Measurements from ENCODE around the gene PHKB. TPM values are rescaled to one million over a fixed set of nuclear protein-coding genes. Genes with fewer than 3 reads are reported as not detected.

The PHKB gene
- polyA plus RNA-seq, 1 donor (not counting 4 experiments of a cell fraction or from before 2014, with no cell fraction given): 71.7 TPM

DNA sequence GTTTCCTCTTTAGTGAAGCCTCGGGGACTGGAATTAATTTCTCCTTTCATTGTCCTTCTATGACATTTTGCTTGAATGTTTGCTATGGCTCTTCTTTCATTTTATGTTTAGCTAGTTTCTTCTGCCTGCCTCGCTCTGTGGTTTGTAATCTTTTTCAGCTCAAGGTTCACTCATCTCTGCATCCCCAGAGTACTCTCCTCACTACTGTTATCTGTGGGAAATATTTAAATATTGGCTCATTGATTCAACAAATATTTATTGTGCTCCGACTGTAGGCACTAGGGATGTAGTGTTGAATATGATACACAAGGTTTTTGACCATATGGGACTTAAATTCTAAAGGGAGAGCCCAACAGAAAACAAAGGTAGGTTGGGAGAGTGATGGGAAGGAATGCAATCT lies 195.9 kb downstream of the PHKB start:
- no peak for FAIRE-seq
- dilution Hi-C loops (cut with MboI; ENCODE audit: extremely low pct_ligation_motif_present, low sequenced_read_pairs): no loop called here
- H3K36me3 ChIP-seq (ENCODE audit: control insufficient read depth in 2 of 2, extremely low read depth in 1 of 2, insufficient read depth in 2 of 2, low read length in 2 of 2): peaks cover 5 to 11% of the 10 kb centered on the region in 2 experiments

GRCh38 chr16:47657977-47658376 lies 196.8 kb downstream of the PHKB start:
- Histone ChIP-seq H3K9me3 (ENCODE audit: control insufficient read depth, low read depth, low read length) (no peaks in the 10 kb centered on the region), H3K9ac (ENCODE audit: control insufficient read depth, extremely low read depth, insufficient read depth, low read length) (no peak overlapping the region), H3K79me2 (ENCODE audit: control insufficient read depth, insufficient read depth, low read length) (no peaks in the 10 kb centered on the region), H3K27me3 (ENCODE audit: control insufficient read depth, extremely low read depth, insufficient read depth, low read length) (no peaks in the 10 kb centered on the region), H3K4me2 (ENCODE audit: control insufficient read depth, extremely low read depth, insufficient read depth, low read depth, low read length) (no peak overlapping the region), H3K27ac (ENCODE audit: control insufficient read depth, insufficient read depth, low read length) (no peak overlapping the region), H4K20me1 (ENCODE audit: control insufficient read depth, extremely low read depth, insufficient read depth, low read length) (no peaks in the 10 kb centered on the region), H2AFZ (ENCODE audit: control insufficient read depth, low read length) (no peak overlapping the region), H3K36me3 (ENCODE audit: control insufficient read depth in 2 of 2, extremely low read depth in 1 of 2, insufficient read depth in 2 of 2, low read length in 2 of 2) (peaks cover 5 to 11% of the 10 kb centered on the region in 2 experiments), H3K4me1 (ENCODE audit: control insufficient read depth, extremely low read depth, insufficient read depth, low read length) (no peaks in the 10 kb centered on the region), H3K9me1 (ENCODE audit: control insufficient read depth, extremely low read depth, insufficient read depth, low read length) (no peaks in the 10 kb centered on the region), H3K4me3 (ENCODE audit: control insufficient read depth in 2 of 3, extremely low read depth in 1 of 3, insufficient read depth in 2 of 3, low read depth in 1 of 3, low read length in 3 of 3) (no peak overlapping the region)
- FAIRE-seq (no peak), DNase-seq (ENCODE audit: low read depth, low spot score) (no peak)
- no peak for TF ChIP-seq EZH2 (IDR thresholded peaks at IDR 0.05; ENCODE audit: low read length)
- TF ChIP-seq, protein P1, sequence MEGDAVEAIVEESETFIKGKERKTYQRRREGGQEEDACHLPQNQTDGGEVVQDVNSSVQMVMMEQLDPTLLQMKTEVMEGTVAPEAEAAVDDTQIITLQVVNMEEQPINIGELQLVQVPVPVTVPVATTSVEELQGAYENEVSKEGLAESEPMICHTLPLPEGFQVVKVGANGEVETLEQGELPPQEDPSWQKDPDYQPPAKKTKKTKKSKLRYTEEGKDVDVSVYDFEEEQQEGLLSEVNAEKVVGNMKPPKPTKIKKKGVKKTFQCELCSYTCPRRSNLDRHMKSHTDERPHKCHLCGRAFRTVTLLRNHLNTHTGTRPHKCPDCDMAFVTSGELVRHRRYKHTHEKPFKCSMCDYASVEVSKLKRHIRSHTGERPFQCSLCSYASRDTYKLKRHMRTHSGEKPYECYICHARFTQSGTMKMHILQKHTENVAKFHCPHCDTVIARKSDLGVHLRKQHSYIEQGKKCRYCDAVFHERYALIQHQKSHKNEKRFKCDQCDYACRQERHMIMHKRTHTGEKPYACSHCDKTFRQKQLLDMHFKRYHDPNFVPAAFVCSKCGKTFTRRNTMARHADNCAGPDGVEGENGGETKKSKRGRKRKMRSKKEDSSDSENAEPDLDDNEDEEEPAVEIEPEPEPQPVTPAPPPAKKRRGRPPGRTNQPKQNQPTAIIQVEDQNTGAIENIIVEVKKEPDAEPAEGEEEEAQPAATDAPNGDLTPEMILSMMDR (optimal IDR thresholded peaks at IDR 0.05 in 1 of 3, IDR thresholded peaks at IDR 0.05 in 1 of 3, conservative IDR thresholded peaks at IDR 0.05 in 1 of 3; ENCODE audit: extremely low read depth in 1 of 3, insufficient read depth in 2 of 3, low read length in 3 of 3): no peak
- dilution Hi-C loops (cut with MboI; ENCODE audit: extremely low pct_ligation_motif_present, low sequenced_read_pairs): no loop called here

More for the DNA sequence above, 195.9 kb downstream of the PHKB start:
- no peak overlapping the region for H3K4me2 ChIP-seq (ENCODE audit: control insufficient read depth, extremely low read depth, insufficient read depth, low read depth, low read length)
- no peaks in the 10 kb centered on the region for H3K27me3 ChIP-seq (ENCODE audit: control insufficient read depth, extremely low read depth, insufficient read depth, low read length)
- no peaks in the 10 kb centered on the region for H3K4me1 ChIP-seq (ENCODE audit: control insufficient read depth, extremely low read depth, insufficient read depth, low read length)
- TF ChIP-seq, protein P1 (optimal IDR thresholded peaks at IDR 0.05 in 1 of 3, IDR thresholded peaks at IDR 0.05 in 1 of 3, conservative IDR thresholded peaks at IDR 0.05 in 1 of 3; ENCODE audit: extremely low read depth in 1 of 3, insufficient read depth in 2 of 3, low read length in 3 of 3): no peak
- TF ChIP-seq EZH2 (IDR thresholded peaks at IDR 0.05; ENCODE audit: low read length): no peak
- H3K79me2 ChIP-seq (ENCODE audit: control insufficient read depth, insufficient read depth, low read length): no peaks in the 10 kb centered on the region
- H3K9me3 ChIP-seq (ENCODE audit: control insufficient read depth, low read depth, low read length): no peaks in the 10 kb centered on the region
- H3K9ac ChIP-seq (ENCODE audit: control insufficient read depth, extremely low read depth, insufficient read depth, low read length): no peak overlapping the region
- DNase-seq (ENCODE audit: low read depth, low spot score): no peak
- no peaks in the 10 kb centered on the region for H3K9me1 ChIP-seq (ENCODE audit: control insufficient read depth, extremely low read depth, insufficient read depth, low read length)
- no peak overlapping the region for H3K4me3 ChIP-seq (ENCODE audit: control insufficient read depth in 2 of 3, extremely low read depth in 1 of 3, insufficient read depth in 2 of 3, low read depth in 1 of 3, low read length in 3 of 3)
- H4K20me1 ChIP-seq (ENCODE audit: control insufficient read depth, extremely low read depth, insufficient read depth, low read length): no peaks in the 10 kb centered on the region
- H2AFZ ChIP-seq (ENCODE audit: control insufficient read depth, low read length): no peak overlapping the region
- no peak overlapping the region for H3K27ac ChIP-seq (ENCODE audit: control insufficient read depth, insufficient read depth, low read length)
